OCI-LY3 (cell line): Measurements from ENCODE around the gene BEND7.
"Not testable (repeated sequence)": the region's sequence is repeated elsewhere in the genome, so short reads cannot be mapped to it uniquely, and the experiment has no call there.

Experiments
- EZH2phosphoT487 ChIP-seq: fragments of 200-600 bp; shearing (Covaris generic); IDR thresholded peaks from 2 replicates; pipeline ENCODE4 v1.6.1; 2018; ENCODE audit warnings: antibody characterized with exemption, mixed run types, low read depth
- TF ChIP-seq, protein P1 (sequence below): fragments of 200-600, 300-600 bp; sonication (generic); IDR thresholded peaks from 2 replicates; pipeline ENCODE4 v1.5.1; 2014; ENCODE audit warnings: antibody characterized with exemption, low read length, low read depth

DNA sequence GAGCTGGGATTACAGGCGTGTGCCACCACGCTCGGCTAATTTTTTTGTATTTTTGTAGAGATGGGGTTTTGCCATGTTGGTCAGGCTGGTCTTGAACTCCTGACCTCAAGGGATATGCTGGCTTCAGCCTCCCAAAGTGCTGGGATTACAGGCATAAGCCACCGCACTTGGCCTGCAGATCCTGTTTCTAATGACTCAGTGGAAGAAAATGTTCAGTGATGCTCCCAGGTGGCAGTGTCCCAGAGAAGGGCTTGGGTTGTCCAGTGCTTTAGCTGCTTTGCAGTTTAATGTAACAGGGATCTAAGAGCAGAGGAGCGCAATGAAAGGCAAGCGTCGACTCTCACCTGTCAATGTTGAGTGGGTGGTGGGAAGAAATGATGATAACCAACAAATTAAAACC lies 125.4 kb downstream of the BEND7 start:
- TF ChIP-seq, protein P1, sequence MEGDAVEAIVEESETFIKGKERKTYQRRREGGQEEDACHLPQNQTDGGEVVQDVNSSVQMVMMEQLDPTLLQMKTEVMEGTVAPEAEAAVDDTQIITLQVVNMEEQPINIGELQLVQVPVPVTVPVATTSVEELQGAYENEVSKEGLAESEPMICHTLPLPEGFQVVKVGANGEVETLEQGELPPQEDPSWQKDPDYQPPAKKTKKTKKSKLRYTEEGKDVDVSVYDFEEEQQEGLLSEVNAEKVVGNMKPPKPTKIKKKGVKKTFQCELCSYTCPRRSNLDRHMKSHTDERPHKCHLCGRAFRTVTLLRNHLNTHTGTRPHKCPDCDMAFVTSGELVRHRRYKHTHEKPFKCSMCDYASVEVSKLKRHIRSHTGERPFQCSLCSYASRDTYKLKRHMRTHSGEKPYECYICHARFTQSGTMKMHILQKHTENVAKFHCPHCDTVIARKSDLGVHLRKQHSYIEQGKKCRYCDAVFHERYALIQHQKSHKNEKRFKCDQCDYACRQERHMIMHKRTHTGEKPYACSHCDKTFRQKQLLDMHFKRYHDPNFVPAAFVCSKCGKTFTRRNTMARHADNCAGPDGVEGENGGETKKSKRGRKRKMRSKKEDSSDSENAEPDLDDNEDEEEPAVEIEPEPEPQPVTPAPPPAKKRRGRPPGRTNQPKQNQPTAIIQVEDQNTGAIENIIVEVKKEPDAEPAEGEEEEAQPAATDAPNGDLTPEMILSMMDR, result not testable (repeated sequence)
- TF ChIP-seq EZH2phosphoT487, result not testable (repeated sequence)
